GM18873 (cell line): ENCODE data around the gene RAI1.
"Not testable (repeated sequence)": the region's sequence is repeated elsewhere in the genome, so short reads cannot be mapped to it uniquely, and the experiment has no call there.

Experiments used
- ATAC-seq: cut with Tn5 transposase; IDR thresholded peaks from one replicate; pipeline ENCODE4 v1.9.1; 2021; ENCODE audit warnings: mild to moderate bottlenecking, moderate library complexity, moderate number of reproducible peaks; ENCODE audit not compliant: unreplicated experiment, low FRiP score

The RAI1 gene

DNA sequence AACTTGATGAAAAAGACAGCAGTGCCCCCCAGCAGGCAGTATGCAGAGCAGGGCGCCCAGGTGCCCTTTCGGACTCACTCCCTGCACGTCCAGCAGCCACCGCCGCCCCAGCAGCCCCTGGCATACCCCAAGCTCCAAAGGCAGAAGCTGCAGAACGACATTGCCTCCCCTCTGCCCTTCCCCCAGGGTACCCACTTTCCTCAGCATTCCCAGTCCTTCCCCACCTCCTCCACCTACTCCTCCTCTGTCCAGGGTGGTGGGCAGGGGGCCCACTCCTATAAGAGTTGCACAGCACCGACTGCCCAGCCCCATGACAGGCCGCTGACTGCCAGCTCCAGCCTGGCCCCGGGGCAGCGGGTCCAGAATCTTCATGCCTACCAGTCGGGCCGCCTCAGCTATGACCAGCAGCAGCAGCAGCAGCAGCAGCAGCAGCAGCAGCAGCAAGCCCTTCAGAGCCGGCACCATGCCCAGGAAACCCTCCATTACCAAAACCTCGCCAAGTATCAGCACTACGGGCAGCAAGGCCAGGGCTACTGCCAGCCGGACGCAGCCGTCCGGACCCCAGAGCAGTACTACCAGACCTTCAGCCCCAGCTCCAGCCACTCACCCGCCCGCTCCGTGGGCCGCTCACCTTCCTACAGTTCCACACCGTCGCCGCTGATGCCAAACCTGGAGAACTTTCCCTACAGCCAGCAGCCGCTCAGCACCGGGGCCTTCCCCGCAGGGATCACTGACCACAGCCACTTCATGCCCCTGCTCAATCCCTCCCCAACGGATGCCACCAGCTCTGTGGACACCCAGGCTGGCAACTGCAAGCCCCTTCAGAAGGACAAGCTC is 112.3 kb downstream of the RAI1 start:
- ATAC-seq = no peak

DNA sequence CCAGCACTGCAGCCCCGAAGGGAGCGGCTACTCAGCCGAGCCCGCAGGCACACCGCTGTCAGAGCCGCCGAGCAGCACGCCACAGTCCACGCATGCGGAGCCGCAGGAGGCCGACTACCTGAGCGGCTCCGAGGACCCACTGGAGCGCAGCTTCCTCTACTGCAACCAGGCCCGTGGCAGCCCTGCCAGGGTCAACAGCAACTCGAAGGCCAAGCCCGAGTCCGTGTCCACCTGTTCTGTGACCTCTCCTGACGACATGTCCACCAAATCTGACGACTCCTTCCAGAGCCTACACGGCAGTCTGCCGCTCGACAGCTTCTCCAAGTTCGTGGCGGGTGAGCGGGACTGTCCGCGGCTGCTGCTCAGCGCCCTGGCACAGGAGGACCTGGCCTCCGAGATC is 113.1 kb downstream of the RAI1 start:
- no peak for ATAC-seq

DNA sequence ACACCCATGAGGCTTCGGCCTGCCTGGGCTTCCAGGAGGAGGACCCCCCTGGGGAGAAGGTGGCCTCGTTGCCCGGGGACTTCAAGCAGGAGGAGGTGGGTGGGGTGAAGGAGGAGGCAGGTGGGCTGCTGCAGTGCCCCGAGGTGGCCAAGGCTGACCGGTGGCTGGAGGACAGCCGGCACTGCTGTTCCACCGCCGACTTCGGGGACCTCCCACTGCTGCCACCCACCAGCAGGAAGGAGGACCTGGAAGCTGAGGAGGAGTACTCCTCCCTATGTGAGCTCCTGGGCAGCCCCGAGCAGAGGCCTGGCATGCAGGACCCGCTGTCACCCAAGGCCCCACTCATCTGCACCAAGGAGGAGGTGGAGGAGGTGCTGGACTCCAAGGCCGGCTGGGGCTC is 114.0 kb downstream of the RAI1 start:
- no peak for ATAC-seq

DNA sequence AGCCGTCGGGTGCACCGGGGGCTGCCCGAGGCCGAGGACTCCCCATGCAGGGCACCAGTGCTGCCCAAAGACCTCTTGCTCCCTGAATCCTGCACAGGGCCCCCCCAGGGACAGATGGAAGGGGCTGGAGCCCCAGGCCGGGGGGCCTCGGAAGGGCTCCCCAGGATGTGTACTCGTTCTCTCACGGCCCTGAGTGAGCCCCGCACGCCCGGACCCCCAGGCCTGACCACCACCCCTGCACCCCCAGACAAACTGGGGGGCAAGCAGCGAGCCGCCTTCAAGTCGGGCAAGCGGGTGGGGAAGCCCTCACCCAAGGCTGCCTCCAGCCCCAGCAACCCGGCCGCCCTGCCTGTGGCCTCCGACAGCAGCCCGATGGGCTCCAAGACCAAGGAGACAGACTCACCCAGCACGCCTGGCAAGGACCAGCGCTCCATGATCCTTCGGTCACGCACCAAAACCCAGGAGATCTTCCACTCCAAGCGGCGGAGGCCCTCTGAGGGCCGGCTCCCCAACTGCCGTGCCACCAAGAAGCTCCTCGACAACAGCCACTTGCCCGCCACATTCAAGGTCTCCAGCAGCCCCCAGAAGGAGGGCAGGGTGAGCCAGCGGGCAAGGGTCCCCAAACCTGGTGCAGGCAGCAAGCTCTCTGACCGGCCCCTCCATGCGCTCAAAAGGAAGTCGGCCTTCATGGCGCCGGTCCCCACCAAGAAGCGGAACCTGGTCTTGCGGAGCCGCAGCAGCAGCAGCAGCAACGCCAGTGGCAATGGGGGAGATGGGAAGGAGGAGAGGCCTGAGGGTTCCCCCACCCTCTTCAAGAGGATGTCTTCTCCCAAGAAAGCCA is 114.9 kb downstream of the RAI1 start:
- no peak for ATAC-seq

DNA sequence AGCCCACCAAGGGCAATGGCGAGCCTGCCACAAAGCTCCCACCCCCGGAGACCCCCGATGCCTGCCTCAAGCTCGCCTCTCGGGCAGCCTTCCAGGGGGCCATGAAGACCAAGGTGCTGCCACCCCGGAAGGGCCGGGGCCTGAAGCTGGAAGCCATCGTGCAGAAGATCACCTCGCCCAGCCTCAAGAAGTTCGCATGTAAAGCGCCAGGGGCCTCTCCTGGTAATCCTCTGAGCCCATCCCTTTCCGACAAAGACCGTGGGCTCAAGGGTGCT is 115.5 kb downstream of the RAI1 start:
- ATAC-seq = no peak

DNA sequence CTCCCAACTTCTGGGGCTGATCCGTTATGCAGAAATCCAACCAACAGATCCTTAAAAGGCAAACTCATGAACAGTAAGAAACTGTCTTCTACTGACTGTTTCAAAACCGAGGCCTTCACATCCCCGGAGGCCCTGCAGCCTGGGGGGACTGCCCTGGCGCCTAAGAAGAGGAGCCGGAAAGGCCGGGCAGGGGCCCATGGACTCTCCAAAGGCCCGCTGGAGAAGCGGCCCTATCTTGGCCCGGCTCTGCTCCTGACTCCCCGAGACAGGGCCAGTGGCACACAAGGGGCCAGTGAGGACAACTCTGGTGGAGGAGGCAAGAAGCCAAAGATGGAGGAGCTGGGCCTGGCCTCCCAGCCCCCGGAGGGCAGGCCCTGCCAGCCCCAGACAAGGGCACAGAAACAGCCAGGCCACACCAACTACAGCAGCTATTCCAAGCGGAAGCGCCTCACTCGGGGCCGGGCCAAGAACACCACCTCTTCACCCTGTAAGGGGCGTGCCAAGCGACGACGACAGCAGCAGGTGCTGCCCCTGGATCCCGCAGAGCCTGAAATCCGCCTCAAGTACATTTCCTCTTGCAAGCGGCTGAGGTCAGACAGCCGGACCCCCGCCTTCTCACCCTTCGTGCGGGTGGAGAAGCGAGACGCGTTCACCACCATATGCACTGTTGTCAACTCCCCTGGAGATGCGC is 116.0 kb downstream of the RAI1 start:
- ATAC-seq = no peak

DNA sequence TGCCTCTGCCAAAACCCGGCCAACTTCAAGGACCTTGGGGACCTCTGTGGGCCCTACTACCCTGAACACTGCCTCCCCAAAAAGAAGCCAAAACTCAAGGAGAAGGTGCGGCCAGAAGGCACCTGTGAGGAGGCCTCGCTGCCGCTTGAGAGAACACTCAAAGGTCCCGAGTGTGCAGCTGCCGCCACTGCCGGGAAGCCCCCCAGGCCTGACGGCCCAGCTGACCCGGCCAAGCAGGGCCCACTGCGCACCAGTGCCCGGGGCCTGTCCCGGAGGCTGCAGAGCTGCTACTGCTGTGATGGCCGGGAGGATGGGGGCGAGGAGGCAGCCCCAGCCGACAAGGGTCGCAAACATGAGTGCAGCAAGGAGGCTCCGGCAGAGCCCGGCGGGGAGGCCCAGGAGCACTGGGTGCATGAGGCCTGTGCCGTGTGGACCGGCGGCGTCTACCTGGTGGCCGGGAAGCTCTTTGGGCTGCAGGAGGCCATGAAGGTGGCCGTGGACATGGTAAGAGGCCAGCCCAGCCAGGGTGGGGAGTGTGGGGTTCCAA is 116.8 kb downstream of the RAI1 start:
- ATAC-seq = no peak

DNA sequence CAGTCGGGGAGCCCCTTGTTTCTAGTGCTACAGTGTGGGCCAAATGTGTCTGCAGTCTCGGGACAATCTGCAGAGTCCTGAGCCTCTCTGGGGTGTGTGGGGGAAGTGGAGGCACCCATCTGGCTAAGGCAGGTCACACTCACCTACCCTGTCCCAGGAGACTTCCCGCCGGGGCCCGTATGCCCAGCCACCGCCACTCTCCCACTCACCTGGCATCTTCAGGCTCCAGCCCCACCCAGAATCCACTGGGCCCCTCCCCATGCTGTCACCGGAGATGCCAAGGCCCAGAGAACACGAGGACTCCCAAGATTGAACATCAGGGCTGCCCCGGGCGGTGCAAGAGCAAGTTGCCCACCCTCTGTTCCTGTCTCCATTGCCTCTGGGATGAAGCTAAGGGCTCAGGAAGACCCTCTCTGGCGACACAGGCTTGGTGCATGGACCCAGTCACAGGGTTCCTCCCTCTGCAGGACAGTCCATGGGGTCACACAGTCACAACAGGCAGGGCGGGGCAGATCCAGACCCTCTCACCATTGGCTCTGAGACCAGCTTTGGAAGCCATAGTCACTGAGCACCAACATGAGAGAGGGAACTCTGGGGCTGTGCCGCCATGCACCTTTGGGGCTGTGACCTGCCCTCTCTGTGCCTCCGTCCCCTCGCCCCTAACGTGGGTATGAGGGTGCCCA is 117.5 kb downstream of the RAI1 start:
- no peak for ATAC-seq

DNA sequence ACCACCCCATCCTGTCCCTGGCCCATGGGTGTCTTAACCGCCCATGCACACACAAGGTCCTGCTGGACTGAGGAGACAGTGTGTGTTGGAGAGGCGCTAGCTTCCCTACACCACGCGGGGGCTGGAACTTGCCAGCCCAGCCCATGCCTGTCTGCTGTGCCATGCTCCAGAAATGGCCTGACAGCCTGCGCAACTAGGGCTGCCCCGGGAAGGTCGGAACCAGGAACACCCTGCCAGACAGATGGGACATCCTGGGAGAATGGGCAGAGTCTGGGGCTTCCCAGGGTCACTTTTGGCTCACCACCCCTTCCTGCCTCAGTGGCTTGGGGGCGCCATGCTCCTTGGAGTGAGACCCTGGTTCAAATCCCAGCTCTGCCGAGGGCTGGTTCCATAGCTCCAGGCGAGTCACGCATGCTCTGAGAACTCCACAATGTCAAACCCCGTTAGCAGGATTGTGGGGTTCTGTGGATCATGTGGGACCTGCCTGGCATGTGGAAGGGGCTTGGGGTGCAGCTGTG is 119.3 kb downstream of the RAI1 start:
- ATAC-seq = no peak

DNA sequence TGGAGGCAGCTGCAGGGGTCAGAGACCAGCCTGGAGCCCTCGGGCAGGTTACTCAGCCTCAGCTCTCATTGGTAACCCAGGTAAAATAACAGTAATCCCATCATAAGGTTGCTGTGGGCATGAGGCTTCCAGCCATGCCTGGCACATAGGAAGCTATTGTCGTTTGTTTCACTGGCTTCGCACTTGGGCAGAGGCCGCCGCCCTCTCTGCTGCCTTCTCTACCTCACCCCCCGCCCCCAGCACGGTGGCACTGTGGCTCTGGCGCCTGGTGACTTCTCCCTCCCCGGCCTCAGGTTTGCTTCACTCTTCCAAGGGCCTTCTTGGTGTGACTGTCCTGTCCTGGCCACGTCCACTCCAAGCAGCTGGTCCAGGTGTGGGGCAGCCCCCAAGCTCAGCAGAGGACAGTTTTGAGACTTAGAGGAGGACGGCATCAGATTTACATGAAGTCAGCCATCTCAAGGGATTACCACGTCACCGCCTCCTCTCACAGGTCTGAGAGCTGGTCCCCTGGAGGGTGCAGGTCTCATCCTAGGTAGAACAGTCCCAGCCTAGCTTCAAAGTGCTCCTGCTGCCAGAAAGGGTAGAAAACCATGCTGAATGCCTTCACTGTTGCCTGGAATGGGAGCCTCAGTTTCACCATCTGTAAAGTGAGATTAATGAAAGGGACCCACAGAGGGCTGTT is 120.7 kb downstream of the RAI1 start:
- no peak for ATAC-seq

DNA sequence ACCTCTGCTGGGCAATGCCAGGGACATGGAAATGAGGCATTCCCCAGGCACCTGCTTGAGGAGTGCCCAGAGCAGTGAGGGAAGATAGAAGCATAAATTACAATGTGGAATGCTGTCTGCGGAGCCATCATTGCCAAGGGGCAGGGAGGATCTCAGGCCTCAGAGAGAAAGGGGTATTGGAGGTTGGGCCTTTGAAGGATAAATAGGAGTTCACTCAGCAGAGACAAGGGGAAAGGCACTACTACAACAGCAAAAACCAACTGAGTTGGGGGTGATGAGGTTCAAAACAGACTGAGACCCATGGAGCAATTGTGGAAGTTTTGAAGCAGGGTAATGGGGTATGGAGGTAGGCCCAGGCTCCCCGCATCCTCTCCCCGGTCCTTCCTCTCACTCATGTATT is 122.7 kb downstream of the RAI1 start:
- no peak for ATAC-seq

DNA sequence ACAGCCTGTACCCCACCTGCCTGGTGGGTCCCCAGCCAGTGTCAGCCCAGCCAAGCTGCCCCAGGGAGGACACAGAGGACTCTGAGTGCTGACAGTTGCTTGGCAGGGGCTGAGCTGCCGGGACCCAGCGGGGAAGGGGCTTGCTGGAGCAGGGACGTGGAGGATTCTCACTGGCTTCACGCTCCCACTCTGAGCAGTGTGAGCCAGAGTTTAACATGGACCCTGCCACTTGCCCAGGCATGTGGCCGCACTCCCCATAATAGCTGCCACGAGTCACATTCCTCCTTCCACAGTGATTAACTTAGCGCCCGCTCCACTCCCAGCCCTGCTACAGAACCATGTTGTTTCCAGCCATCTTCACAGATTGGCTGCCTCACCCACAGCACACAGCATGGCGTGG is 124.3 kb downstream of the RAI1 start:
- no peak for ATAC-seq

DNA sequence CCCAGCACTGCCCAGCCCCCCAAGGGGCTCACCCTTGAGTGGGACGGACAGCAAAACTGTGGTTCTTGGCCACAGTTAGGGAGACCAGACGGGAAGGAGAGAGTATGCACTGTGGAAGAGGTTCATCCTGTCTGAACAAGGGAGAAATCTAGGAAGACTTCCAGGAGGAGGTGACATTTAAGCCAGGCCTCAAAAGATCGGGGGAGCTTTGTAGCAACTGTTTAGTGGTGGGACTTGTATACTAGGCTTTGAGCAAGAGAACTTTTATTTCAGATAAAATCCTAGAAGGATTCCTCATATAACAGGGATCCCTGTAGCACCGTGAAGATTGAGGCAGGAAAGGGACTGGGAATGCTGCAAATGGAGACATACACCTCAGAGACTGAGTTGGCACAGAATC is 124.8 kb downstream of the RAI1 start:
- ATAC-seq = no peak

DNA sequence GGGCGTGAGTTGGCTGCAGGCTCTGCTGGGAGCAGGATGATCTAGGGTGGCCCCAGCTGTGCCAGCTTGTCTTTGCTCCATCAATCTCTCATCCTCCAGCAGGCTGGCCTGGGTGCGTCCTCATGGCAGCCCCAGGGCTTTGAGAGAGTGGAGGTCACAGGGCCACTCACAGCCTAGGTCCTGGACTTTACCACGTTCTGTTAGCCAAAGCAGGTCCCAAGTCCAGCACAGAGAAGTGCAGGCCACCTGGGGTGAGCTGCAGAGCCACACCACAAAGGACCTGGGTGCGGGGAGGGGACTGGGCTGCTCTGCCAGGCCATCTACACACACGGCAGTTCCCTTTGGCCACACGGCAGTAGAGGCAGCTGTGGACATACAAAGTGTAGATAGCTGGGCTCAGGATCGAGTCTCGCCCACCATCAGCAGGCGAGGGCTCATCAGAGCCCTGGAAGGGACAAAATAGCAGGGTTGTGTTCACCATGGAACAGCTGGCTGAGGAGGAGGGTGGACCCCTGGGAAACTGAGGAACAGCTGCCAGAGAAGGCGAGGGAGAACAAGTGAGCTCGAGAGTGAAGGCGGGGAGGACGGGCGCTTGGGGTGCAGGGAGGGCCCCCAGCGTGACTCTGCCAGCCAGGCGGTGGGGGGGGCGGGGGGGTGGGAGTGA is 125.5 kb downstream of the RAI1 start:
- ATAC-seq = no peak

DNA sequence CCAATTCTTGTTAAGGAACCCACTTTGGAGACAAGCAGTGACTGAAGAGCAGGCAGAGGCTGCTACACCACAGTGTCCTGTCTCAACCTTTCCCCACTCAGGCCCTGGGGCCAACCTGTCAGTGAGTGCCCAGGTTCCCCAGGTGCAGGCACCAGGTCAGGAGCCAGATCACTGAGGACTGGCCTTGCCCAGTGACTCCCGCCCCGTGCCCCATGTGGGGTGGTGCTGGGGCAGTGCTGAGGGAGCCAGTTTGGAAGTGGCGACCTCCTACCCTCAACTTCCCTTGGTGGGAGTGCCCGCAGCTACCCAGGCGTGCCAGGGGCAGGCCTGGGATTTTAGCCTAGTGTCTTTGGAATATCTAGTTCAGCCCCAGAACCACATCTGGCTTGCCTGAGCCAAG is 126.2 kb downstream of the RAI1 start:
- no peak for ATAC-seq

DNA sequence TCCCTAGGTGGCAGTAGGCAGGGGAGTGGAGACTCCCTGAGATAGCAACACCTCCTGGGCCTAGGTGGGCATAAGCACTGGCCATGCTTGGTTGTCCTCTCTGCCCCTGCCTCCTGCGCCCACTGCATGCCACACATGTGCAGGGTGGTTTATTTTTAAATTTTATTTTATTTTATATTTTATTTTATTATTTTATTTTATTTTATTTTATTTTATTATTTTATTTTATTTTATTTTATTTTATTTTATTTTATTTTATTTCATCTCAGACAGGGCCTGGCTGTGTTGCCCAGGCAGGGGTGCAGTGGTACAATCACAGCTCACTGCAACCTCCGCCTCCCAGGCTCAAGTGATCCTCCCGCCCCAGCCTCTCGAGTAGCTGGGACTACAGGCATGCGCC is 126.9 kb downstream of the RAI1 start:
- ATAC-seq = not testable (repeated sequence)

DNA sequence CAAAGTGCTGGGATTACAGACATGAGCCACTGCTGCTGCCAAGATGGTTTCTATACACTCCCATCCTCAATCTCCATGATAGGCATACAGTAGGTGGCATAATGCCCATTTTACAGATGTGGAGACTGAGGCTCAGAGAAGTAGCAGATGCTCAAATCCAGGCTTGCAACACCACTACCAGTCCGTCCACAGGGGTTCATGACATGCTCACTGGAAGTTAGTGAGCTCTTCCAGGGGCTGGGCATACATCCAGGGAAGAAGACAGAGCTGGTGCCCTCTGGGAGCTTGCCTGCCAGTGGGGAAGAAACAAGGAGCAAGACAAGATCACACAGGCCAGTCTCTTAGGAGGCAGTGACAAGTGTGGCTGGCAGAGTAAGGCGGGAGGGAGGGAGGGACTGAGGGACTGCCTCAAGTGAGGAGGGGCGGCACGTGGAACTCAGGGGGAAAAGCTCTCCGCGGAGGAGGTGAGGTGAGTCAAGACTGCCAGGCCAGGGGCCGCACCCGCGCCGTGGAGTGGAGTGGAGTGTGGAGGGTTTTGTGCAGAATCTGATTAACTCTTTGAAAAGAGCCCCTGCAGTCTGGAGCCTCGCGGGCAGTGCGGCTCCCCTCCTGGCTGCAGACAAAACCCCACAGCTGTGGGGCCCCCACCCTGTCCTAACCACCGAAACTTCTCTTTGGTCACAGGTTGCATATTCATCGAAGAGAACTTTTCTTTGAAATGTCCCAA is 127.6 kb downstream of the RAI1 start:
- no peak for ATAC-seq

DNA sequence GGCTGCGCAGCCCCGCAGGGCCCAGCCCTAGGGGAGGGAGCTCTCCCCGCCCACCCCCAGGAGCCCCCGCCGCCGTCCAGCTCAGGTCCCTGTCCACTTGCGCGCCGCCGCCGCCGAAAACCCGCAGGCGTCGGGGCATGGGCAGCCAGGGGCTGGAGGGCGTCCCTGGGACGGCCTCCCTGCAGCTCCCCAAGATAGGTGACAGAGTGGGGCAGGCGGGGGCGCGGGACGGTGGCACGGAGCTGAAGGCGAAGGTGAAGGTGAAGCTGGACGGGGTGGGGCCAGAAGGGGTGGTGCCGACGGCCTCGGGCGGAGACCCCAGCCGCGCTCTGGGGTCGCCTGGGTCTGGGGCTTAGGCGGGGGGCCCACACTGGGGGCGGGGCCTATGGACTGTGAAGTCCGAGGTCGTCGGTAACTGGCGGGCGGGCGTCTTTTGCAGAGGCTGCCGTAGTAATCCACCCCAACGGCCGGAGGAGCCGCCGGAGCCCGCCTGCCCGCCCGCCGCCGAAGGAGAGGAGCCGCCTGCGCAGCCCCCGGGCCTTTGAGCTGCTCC is 128.3 kb downstream of the RAI1 start:
- no peak for ATAC-seq
